ENCODE measurements around the gene CYP26B1. TPM values are rescaled to one million over a fixed set of nuclear protein-coding genes. Genes with fewer than 3 reads are reported as not detected.

The CYP26B1 gene
- total and polyA plus RNA-seq, 4 donors, result 1.1 to 4.7 (median 2.4) TPM

DNA sequence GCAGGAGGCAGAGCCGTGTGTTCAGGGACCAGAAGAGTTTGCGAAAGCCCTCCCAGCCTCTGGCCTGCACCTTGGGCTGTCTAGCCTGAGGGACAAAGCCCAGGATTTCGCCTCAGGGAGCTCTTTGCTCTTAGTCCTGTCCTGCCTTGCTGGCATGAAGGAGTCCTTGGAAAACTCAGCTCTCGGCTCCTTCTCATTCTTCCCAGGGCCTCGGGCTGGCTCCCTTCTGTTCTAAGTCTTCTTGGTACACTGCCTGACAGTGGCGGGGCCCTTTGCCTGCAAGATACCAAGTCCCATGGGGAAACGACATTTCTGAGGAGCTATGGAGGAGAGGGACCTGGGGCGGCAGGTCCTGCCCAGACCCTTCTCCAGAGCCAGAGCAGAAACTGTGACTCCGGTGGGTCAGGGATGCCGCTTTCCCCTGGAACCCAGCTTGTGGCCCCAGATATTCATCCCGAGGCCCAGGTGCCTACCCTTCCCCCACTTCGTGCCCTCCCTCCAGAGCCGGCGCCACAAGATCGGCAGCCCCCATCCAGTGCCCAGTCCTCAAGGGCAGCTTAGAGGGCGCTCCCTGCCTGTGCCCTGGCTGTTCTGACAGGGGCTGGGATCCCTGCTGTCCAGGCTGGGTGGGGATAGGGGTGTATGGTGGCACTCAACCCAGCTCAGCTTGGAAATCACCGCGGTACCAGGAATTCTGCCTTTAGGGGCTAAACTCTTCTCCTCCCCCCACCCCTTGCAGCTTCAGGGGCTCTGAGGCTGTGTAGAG is 5.5 kb upstream of the CYP26B1 start:
- Histone ChIP-seq H3K9ac (ENCODE audit: insufficient read depth in 1 of 2, low read length in 2 of 2) (no peak overlapping the region), H3K27me3 (ENCODE audit: control insufficient read depth in 3 of 3, insufficient read depth in 3 of 3, low read length in 2 of 3) (peaks cover 0 to 12% (median 9%) of the 10 kb centered on the region in 3 donors), H3K4me1 (ENCODE audit: control insufficient read depth in 5 of 5, insufficient read depth in 5 of 5, low read length in 5 of 5) (peaks cover 0 to 26% (median 12%) of the 10 kb centered on the region in 5 donors), H3K4me3 (no peak overlapping the region), H3K9me3 (ENCODE audit: control insufficient read depth in 4 of 4, insufficient read depth in 3 of 4, low read length in 3 of 4) (no peaks in the 10 kb centered on the region), H3K36me3 (ENCODE audit: control insufficient read depth in 4 of 4, insufficient read depth in 4 of 4, low read length in 4 of 4) (no peaks in the 10 kb centered on the region), H3K27ac (ENCODE audit: low read depth in 1 of 2, low read length in 1 of 2) (no peak overlapping the region)
- no peak for DNase-seq
- 86 to 88% methylated on average over 18 of the region's 18 CpGs for WGBS, 2 donors
- ATAC-seq (ENCODE audit: insufficient read depth, low FRiP score), result no peak
- TF ChIP-seq, protein P1, sequence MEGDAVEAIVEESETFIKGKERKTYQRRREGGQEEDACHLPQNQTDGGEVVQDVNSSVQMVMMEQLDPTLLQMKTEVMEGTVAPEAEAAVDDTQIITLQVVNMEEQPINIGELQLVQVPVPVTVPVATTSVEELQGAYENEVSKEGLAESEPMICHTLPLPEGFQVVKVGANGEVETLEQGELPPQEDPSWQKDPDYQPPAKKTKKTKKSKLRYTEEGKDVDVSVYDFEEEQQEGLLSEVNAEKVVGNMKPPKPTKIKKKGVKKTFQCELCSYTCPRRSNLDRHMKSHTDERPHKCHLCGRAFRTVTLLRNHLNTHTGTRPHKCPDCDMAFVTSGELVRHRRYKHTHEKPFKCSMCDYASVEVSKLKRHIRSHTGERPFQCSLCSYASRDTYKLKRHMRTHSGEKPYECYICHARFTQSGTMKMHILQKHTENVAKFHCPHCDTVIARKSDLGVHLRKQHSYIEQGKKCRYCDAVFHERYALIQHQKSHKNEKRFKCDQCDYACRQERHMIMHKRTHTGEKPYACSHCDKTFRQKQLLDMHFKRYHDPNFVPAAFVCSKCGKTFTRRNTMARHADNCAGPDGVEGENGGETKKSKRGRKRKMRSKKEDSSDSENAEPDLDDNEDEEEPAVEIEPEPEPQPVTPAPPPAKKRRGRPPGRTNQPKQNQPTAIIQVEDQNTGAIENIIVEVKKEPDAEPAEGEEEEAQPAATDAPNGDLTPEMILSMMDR (IDR thresholded peaks at IDR 0.05; ENCODE audit: control extremely low read depth, extremely low read depth), result no peak

DNA sequence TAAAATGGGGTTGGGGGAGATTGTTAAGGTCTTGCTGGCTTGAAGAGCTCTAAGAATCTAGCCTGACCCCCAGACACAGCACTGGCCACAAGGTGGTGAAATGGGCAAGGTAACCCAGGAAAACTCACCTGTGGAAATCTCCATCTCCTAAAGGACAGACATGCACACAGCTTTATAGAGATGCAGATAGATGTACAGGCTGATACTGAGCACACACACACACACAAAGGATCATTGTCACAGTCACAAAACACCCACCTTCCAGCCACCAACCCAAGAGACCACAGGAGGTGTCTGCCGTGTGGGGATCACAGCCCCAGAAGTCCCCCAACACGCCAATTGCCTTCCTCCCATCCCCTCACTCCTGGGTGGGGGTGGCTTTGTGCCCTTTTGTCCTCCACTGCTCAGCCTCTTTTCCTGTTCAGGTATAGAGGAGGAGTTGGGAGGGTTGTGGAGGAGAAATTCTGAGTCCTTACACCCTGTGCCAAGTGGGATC is 3.2 kb upstream of the CYP26B1 start:
- TF ChIP-seq, protein P1 (IDR thresholded peaks at IDR 0.05; ENCODE audit: control extremely low read depth, extremely low read depth), result no peak
- DNase-seq (no peak), ATAC-seq (ENCODE audit: insufficient read depth, low FRiP score) (no peak)
- no peaks in the 10 kb centered on the region for H3K36me3 ChIP-seq (ENCODE audit: control insufficient read depth in 4 of 4, insufficient read depth in 4 of 4, low read length in 4 of 4)
- peaks cover 4 to 28% (median 23%) of the 10 kb centered on the region in 3 donors for H3K27me3 ChIP-seq (ENCODE audit: control insufficient read depth in 3 of 3, insufficient read depth in 3 of 3, low read length in 2 of 3)
- peaks cover 0 to 6% (median 0%) of the 10 kb centered on the region in 4 donors for H3K9me3 ChIP-seq (ENCODE audit: control insufficient read depth in 4 of 4, insufficient read depth in 3 of 4, low read length in 3 of 4)
- peaks cover 3 to 42% (median 20%) of the 10 kb centered on the region in 5 donors for H3K4me1 ChIP-seq (ENCODE audit: control insufficient read depth in 5 of 5, insufficient read depth in 5 of 5, low read length in 5 of 5)
- 72 to 87% methylated on average over 2 of the region's 2 CpGs for WGBS, 2 donors
- no peak overlapping the region for H3K9ac ChIP-seq (ENCODE audit: insufficient read depth in 1 of 2, low read length in 2 of 2)
- no peak overlapping the region for H3K27ac ChIP-seq (ENCODE audit: low read depth in 1 of 2, low read length in 1 of 2)
- H3K4me3 ChIP-seq, result no peak overlapping the region

DNA sequence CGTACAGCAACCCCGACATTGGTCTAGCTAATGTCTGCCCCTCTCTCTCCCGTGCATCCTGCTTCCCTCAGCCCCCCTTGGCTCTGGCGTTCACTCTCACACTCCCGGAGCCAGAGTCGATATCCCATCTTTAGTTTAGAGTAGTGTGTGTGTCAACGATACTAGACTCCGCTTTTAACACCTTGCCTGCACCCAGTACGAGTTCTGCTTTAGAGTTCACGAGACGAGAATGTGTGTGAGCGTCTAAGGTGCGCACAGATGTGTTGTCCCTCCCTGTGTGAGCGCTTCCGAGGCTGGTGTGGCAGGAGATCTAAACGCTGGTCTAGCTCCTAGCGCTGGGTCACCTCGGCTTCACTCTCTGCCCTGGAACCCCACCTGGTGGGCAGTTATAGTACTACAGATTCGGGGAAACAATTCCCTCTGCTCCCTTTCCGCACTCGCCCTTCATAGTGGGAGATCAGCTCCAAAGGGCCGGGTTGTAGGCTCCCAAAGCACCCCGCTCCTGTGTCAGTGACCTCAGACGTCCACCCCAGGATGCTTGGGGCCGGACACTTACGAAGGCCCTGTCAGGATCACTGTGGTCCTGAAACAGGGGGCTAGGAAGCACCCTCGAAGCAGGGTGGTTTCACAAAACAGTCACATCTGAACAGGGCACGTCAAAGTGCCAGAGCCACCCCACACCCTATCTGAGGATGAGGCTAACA is 2.6 kb upstream of the CYP26B1 start:
- no peak overlapping the region for H3K27ac ChIP-seq (ENCODE audit: low read depth in 1 of 2, low read length in 1 of 2)
- peaks cover 4 to 34% (median 28%) of the 10 kb centered on the region in 3 donors for H3K27me3 ChIP-seq (ENCODE audit: control insufficient read depth in 3 of 3, insufficient read depth in 3 of 3, low read length in 2 of 3)
- no peaks in the 10 kb centered on the region for H3K36me3 ChIP-seq (ENCODE audit: control insufficient read depth in 4 of 4, insufficient read depth in 4 of 4, low read length in 4 of 4)
- peaks cover 0 to 6% (median 0%) of the 10 kb centered on the region in 4 donors for H3K9me3 ChIP-seq (ENCODE audit: control insufficient read depth in 4 of 4, insufficient read depth in 3 of 4, low read length in 3 of 4)
- WGBS, 2 donors, result 6 to 7% methylated on average over 28 of the region's 28 CpGs
- H3K4me1 ChIP-seq (ENCODE audit: control insufficient read depth in 5 of 5, insufficient read depth in 5 of 5, low read length in 5 of 5), result peaks cover 3 to 47% (median 20%) of the 10 kb centered on the region in 5 donors
- no peak overlapping the region for H3K4me3 ChIP-seq
- no peak overlapping the region for H3K9ac ChIP-seq (ENCODE audit: insufficient read depth in 1 of 2, low read length in 2 of 2)
- peak; percentile 76 for ATAC-seq (ENCODE audit: insufficient read depth, low FRiP score)
- peak; percentile 88 to 92 (median 88) for DNase-seq
- TF ChIP-seq, protein P1 (IDR thresholded peaks at IDR 0.05; ENCODE audit: control extremely low read depth, extremely low read depth), result peak; percentile 64
